ENCODE data around the gene MRPS12. TPM values are rescaled to one million over a fixed set of nuclear protein-coding genes. Genes with fewer than 3 reads are reported as not detected.
"Not testable (repeated sequence)": the region's sequence is repeated elsewhere in the genome, so short reads cannot be mapped to it uniquely, and the experiment has no call there.

MRPS12 gene
- polyA plus RNA-seq, 12 donors = 13.6 to 26.5 (median 14.8) TPM; not detected in 1

DNA sequence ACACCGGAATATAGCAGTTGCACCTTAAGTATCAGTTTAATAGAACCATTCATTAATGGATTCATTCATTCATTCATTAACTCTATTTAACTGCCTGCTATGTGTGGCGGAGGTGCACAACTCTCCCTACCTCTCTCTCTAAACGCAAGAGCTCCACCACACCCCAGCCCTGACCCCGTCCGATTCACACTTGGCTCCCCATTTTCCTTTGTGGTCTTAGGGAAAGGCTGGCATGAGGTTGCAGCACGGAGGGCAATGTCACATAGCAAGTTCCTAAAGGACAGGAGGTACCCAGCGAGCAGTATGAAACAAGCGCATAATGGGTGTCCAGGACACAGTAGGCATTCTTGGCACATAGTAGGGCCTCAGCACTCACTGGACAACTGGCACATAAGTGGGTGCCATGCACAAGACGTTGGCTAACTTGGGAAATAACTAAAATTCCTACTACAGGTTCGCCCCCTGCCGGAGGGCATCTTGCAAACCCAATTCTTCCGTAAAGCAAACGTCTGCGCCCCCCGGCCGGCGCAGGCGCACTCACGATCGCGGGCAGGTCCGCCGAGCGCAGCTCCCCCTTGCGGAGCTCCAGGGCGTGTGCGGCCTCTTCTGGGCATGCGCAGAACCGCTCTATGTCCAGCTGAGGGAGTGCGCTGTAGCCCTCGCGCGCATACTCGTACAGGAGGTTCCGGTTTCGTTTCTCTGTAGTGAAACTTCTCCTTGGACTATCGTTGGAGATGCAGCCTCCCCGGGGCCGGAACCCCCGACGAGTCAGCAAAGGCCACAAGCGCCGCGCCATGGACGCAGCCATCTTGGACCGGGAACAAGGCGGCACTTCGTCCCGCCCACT, 592 bp upstream of the MRPS12 start, which contains the start of gene SARS2:
Gene SARS2 (minus strand): TSS at position 835 of the 847 bp plus-strand sequence. CDS start 27 bp downstream, at position 808.
- DNase-seq = no peak

DNA sequence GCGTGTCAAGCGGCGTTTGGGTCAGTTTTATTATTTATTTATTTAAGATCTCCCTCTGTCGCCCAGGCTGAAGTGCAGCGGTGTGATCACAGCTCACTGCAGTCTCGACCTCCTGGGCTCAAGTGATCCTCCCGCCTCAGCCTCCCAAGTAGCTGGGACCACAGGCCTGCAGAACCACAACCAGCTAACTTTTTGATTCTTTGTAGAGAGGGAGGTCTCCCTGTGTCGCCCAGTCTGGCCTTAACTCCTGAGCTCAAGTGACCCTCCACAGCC, 713 bp downstream of the MRPS12 start:
- DNase-seq = no peak

DNA sequence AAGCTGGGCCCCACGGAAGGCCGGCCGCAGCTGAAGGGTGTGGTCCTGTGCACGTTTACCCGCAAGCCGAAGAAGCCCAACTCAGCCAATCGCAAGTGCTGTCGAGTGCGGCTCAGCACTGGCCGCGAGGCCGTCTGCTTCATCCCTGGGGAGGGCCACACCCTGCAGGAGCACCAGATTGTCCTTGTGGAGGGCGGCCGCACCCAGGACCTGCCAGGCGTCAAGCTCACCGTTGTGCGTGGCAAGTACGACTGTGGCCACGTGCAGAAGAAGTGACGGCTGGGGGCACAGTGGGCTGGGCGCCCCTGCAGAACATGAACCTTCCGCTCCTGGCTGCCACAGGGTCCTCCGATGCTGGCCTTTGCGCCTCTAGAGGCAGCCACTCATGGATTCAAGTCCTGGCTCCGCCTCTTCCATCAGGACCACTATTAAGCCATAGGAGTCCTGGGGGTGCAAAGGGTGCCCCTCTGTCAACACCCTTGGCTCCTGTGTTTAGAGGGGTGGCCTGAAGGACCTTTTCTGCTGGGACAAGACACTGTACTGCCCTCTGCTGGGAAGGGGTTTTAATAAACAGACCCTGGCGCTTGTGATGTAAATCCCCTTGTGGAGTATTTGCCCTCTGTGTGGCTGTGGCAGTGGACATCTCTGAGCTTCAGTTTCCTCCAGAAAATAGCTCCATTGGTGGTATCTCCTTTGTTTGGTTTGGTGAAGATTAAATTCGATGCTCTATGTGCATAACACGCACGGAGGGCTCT, 1.9 kb downstream of the MRPS12 start:
- no peak for DNase-seq

DNA sequence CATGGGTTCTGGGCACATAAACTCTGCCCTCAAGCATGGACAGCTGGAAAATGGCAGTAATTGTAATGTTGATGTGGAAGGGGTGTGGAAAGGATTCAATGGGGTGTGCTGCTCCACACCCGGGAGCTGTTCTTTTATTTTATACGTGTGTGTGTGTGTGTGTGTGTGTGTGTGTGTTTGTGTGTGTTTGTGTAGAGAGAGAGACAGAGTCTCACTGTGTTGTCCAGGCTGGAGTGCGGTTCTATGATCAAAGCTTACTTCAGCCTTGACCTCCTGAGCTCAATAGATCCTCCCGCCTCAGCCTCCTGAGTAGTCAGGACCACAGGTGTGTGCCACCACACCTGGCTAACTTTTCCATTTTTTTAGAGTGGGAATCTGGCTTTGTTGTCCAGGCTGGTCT, 2.8 kb downstream of the MRPS12 start:
- DNase-seq = no peak

DNA sequence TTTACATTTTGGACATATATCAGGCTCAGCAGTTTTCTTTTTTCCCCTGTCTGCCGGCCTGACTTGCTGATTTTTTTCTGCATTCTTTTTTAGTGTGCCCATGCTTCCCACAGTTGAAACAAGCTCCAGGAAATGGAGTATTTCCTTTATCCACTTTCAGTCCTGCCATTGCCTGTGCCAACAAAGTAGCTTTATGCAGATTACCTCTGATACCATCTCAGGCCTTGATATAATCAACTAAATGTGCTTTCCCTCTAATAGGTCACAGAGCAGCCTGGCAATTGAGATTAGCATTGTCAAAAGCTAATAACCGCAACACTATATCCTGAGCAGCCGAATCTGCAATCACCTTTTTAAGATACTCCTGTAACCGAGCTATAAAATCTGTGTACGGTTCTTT, 9.2 kb downstream of the MRPS12 start:
- no peak for DNase-seq

DNA sequence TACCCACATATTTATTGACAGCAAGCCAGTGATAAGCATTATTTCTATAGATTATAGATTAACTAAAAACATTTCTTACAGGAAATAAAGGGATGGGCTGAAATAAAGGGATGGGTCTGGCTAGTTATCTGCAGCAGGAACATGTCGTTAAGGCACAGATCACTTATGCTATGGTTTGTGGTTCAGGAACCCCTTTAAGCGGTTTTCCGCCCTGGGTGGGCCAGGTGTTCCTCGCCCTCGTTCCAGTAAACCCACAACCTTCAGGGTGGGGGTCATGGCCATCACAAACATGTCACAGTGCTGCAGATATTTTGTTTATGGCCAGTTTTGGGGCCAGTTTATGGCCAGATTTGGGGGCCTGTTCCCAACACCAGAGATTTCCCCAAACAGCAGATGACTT, 10.7 kb downstream of the MRPS12 start:
- not testable (repeated sequence) for DNase-seq

DNA sequence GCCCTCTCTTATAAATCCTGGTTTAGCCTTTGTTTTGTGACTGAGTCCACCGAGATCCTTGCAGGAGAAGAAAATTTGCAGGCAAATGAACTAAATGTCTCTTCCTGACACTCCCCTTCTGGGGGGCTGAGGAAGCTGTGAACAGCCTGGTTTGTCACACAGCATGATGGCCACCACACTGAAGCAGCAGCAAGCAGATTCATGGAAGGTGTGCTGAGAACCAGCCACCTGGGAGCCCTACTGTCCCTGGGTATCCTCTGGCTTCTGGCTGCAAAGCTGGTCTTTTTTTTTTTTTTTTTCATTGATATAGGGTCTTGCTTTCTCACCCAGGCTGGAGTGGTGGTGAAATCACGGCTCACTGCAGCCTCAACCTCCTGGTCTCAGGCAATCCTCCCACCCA, 11.2 kb downstream of the MRPS12 start:
- no peak for DNase-seq

DNA sequence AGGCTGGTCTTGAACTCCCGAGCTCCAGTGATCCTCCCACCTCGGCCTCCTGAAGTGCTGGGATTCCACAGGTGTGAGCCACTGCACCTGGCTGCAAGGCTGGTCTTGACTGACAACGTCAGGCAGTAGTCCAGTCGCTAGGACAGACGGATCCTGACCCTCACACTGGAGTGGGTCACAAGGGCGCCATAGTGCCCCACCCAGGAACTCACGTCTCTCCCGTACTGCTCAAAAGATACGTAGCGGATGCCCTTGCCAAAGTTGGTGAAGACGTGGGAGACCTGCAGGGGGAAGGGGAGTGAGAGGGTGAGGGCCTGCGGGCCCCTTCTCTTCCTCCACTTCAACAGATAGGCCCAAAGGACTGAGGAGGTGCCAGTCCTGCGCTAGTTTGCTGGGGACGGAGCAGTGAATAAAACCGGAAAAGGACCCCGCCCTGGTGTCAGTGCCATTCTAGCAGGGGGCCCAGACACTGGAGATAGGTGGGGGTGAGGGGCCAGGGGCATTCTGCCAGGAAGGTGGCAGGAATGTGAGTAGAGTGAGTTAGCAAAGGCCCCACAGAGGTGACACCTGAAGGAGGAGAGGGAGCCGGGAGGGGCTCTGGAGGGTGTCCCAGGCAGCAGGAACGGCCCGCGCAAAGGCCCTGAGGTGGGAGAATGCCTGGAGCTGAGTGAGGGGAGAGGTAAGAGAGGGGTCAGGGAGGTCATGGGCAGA, 11.9 kb downstream of the MRPS12 start:
- no peak for DNase-seq

DNA sequence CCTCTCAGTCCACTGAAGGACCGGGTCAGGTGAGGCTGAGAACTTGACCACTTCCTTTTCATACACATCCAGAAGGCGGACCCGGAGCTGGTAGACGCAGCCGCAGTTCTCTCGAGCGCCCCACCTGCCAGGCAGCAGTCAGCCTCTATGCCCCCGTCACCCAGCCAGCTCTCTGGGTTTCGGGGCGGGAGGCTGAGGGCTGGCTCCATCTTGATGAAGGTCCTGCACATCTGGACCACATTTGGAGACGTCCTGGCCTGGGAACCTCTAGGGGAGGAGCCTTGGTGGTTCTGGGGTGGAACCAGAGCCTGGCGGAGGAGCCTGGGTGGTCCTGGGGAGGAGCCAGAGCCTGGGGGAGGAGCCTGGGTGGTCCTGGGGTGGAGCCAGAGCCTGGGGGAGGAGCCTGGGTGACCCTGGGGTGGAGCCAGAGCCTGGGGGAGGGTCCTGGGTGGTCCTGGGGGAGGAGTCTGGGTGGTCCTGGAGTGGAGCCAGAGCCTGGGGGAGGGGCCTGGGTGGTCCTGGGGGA, 14.3 kb downstream of the MRPS12 start:
- no peak for DNase-seq

DNA sequence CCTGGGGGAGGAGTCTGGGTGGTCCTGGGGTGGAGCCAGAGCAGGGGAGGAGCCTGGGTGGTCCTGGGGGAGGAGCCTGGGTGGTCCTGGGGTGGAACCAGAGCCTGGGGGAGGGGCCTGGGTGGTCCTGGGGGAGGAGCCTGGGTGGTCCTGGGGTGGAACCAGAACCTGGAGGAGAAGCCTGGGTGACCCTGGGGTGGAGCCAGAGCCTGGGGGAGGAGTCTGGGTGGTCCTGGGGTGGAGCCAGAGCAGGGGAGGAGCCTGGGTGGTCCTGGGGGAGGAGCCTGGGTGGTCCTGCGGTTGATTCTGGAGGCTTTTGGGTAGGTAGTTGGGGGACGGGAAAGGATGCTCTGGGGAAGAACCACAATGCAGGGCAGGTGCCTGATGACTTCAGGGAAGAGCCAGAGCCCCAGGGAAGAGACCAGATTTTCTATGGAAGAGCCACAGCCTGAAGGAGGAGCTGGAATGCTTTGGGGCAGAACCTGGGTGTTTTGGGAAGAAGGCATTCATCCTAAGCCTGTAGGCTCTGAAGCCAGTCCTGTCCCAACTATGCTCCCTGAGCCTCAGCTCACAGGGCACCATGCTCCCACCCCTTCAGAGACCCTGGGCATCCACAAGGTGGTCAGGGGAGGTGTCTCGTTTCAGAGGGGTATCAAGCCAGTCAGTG, 15.0 kb downstream of the MRPS12 start:
- DNase-seq = no peak

DNA sequence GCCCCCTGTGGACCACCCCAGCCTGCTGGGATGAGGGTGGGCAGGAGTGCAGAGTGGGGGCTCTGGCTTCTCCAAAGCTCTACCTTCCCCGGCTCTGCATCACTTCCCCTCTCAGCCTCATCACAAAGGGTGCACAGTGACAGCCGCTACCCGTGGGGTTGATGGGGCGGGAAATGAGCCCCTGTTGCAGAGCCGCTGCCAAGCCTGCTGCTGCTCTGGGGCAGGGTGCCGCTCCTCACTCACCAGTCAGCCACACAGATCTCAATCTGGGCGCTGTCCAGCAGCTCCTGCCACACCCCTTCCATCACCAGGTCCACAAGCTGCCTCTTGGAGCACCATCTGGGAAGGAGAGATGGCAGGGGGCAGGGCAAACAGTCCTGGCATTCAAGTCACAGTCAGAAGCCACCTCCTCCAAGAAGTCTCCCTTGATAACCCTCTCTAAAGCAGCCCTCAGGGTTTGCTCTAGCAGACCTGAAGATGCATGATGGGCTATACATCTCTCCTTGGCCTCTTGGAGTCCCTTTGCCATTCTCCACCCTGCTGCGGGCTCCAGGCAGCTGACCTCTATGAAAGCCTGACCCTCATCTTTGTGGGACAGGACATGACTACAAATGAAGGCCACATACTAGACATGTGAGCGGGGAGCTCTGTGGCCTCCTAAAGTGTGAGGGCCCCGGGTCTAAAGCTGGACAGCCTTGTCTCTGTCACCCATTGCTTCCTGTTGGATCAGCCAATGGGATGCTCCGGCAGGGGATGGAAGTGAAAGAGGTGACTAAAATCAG, 15.7 kb downstream of the MRPS12 start:
- no peak for DNase-seq

DNA sequence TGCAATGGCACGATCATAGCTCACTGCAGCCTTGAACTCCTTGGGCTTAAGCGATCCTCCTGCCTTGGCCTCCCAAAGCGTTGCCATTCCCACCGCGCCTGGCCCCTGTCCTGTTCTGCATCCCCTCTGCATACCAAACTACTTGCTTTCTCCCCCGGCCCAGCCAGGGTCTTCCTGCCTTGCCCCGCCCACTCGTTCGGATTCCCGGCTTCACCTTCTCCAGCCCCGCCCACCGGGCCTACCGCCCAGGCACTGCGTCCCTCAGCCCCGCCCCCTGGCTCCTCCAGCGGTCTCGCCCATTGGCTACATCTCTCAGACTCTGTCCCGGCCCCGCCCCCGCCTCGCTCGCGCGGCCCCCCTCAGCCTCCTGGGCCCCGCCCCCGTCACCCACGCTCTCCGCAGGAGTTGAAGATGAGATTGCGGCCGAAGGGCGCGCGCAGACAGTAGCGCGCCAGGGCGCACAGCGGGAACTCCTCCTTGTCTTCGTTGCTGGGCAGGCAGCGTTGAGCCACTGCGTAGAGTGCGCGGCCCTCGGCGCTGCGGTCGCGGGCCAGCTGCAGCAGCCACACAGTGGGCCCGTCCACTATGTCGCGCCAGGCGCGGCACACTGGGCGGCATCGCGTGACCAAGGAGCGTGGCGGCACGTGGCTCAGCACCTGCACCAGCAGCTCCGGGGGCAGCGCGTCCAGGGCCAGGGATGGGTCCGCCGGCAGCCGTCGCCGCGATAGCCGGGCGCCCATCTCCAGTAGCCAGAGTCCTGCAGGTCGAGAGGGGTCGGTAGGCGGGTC, 19.0 kb downstream of the MRPS12 start:
- DNase-seq = peak; percentile 85

DNA sequence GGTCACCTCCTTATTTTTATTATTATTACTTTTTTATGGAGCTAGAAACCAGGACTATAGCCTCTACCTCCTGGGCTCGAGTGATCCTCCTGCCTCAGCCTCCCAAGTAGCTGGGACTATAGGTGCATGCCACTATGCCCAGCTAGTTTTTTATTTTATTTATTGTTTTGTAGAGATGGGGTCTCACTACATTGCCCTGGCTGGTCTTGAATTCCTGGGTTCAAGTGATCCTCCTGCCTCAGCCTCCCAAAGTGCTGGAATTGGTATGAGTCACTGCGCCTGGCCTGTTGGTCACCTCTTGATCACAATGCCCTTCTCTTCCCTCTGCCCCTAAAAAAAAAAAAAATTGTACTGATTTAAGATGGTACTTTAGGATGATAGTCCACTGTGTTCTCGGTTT, 20.4 kb downstream of the MRPS12 start:
- DNase-seq = no peak

DNA sequence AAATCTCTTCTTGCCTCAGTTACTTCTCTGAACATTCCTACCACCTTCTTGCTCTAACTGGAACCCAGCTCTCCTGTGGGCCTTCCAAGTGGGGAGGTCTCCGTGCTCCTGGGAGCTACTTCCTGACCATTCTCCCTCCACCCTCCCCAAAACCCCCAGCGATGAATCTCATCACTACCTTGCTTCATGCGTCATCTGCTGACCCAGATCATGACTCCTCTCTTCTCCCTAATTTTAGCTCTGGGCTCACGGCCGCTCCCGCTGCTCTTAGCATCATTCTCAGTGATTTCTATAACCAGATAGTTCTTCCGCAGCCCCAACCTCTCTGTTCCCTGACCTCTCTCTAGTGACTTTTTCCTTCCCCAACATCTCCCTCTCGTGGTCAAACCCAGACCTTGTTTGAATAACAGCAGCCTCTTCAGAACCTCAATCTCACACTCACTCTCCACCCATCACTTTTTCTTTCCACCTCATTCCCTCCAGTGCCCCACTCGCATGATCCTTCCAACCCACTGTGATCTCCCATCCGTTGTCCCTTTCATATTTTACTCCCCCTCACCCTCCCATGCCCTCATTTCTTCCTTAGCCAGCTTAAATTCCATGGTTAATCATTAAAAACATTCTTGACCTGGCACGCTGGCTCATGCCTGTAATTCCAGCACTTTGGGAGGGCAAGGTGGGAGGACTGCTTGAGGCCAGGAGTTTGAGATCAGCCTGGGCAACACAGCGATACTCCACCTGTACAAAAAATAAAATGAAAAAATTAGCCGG, 21.8 kb downstream of the MRPS12 start:
- no peak for DNase-seq

DNA sequence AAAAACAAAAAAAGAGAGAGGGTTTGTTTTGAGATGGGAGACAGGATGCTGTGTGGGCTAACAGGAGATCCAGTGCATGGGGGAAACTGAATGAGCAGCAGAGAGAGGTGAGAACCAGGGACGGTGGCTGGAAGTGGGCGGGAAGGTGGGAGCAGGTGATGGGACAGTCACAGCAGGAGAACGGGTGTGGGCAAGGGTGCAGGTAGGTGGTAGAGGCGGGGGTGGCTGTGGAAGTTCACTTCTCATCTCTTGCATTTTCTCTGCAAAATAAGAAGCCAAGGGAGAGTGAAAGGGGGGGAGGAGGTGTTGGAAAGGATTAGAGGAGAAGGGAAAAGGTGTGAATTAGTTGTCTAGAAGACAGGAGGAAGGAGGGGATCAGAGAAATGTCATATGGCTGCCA, 22.9 kb downstream of the MRPS12 start:
- no peak for DNase-seq

DNA sequence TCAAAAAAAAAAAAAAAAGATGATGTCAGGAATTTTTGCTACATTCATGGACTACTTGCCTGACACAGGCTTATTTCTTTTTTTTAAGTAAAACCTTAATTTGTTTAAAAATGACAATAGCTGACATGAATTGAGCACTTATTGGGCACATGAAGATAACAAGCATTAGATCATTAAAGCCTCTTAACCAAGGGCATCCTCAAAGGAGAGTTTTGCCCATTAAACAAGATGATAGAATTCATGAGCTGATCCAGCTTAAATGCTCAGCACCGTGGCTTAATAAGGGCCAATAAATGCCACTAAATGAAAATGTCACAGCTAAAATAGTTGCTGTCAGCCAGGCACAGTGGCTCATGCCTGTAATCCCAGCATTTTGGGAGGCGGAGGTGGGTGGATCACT, 25.5 kb downstream of the MRPS12 start:
- DNase-seq = no peak

DNA sequence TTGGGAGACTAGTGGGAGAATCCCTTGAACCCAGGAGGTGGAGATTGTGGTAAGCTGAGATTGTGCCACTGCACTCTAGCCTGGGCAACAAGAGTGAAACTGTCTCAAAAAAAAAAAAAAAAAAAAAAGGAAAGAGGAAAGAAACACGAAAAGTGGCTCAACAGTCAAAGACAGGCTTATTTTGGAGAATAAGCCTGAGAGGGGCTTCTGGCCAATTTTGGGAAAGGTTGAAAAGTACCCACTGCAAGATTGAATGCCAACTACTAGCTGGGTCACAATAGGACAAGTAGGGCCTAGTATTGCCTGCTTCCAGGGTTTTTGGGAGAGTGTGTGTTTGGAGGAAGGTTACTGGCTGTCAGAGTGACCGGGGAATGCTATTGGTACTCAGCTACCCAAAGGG, 27.6 kb downstream of the MRPS12 start:
- no peak for DNase-seq

DNA sequence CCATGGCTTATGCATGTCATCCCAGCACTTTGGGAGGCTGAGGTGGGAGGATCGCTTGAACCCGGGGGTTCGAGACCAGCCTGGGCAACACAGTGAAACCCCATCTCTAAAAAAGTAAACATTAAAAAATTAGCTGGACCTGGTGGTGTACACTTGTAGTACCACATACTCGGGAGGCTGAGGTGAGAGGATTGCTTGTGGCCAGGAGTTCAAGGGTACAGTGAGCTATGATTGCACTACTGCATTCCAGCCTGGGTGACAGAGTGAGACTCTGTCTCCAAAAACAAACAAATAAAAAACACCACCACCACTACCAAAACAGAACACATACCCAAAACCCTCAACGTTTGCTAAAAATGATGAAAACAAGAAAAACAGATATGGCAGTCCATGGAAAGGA, 28.9 kb downstream of the MRPS12 start:
- no peak for DNase-seq

DNA sequence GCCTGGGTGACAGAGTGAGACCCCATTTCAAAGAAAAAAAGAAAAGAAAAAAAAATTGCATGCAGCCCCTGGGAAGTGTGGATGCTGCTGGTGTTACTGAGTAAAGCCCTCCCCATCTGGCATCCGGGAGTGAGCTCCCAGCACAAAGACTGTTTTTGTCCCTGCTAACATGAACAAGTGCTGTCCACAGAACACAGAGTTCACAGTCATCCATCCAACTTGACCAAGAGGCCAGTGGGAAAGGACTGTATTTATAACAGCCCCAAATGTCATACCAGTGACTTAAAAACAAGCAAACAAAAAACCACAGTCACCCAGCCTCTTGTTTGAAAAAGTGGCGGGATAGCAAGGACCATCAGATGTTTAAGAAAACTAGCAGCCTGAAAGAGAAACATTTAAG, 34.0 kb downstream of the MRPS12 start:
- no peak for DNase-seq

Data from muscle of arm (tissue), 12 donors.